GM18499 (cell line): ENCODE data around the gene PEX3.
A peak's percentile ranks its signal among the peaks of the same experiment; 100 is the strongest.
"Not testable (repeated sequence)": the region's sequence is repeated elsewhere in the genome, so short reads cannot be mapped to it uniquely, and the experiment has no call there.

Source experiments
- ATAC-seq: cut with Tn5 transposase; IDR thresholded peaks from one replicate; pipeline ENCODE4 v1.9.1; 2021; ENCODE audit warnings: moderate number of reproducible peaks; ENCODE audit not compliant: insufficient read depth, unreplicated experiment

PEX3 gene

DNA sequence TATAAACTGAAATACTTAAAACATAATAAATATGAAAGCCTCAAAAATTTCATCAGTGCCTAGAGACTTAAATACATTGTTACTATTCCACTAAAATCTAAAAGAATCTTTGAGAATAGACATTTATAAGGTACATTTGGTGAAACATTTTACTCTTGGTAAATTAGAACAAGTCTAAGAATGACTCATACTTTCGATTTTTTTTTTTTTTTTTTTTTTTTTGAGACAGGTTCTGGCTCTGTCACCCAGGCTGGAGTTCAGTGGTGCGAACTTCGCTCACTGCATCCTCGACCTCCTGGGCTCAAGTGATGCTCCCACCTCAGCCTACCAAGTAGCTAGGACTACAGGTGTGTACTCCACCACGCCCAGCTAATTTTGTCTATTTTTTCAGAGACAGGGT, 54.5 kb downstream of the PEX3 start:
- no peak for ATAC-seq

DNA sequence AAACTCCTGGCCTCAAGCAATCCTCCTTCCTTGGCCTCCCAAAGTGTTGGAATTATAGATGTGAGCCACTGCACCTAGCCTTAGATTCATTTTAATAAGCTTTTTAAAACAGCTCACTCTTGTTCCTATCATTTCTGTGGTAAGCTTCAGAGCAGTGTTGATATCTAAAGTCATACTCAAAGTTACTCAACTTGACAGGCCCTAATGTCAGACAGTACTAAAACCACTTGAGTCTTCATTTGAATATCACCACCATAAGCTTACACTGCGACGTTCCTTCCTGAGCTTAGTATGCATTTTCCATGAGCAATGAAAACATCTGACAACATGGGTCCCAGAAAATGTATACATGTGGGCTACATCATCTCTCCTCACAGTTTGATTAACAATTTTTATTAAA, 54.9 kb downstream of the PEX3 start:
- ATAC-seq: no peak

DNA sequence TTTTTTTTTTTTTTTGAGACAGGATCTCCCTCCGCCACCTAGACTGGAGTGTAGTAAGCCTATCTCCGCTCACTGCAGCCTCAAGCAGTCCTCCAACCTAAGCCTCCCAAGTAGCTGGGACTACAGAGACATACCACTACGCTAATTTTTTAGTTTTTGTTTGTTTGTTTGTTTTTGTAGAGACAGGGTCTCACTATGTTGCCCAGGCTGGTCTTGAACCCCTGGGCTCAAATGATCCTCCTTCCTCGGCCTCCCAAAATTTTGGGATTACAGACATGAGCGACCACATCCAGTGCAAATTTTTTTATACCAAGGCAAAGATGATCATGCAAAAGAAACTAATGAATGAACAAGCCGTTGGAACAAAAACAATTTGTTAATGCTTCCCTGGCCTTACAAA, 55.6 kb downstream of the PEX3 start:
- ATAC-seq: no peak

DNA sequence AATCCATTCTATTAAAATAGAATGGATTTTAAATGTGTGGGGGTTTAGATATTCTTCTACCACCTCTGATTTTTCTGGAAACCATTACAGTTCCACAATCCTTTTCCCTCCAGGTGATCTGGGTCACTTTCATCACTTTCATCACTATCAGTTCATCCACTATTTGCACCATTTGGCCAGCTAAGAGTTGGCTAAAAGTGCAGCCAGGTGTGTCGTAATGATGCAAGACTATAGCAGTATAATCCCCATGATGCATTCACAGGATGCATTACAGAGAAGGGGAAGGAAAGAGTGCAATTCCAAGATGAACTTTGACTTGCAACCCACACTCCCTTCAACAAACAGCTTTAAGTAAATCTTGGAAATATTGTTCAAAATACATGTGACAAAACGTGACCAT, 56.0 kb downstream of the PEX3 start:
- ATAC-seq: no peak

DNA sequence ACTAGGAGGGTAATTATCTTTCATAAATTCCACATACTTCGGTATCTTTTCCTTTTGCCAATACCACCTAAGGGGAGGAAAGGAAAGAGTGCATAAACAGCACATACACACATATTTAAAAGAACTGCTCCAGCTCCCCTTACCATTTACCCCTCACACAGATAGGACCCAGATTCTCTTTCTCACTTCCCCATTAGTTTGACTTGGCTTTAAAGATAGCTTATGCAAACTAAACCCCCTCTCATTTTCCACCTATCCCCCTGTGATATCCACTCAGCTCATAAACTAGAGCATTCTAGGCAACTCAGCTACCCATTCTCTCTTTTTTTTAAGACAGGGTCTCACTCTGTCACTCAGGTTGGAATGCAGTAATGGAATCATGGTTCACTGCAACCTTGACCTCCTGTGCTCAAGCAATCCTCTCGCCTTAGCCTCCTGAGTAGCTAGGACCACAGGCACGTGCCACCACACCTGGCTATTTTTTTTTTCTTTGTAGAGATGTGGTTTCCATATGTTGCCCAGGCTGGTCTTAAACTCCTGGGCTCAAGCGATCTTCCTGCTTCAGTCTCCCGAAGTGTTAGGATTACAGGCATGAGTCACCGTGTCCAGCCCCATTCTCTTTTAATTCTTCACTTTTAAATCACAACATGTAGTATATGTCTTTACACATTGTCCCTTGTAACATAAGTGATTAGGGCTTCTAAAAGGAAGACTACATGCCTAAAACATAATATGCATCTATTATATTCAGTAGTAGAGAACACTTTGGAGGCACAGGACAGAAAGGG, 56.9 kb downstream of the PEX3 start:
- ATAC-seq: peak; percentile 52

DNA sequence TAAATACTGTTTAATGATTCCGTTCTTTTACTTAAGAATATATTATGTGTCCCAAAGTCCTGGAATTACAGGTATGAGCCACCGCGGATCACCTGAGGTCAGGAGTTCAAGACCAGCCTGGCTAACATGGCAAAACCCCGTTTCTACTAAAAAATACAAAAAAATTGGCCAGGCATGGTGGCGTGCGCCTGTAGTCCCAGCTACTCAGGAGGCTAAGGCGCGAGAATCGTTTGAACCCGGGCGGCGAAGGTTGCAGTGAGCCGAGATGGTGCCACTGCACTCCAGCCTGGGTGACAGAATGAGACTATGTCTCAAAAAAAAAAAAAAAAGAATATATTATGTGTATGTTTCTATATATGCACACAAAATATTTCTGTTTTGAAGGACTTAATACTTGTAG, 59.7 kb downstream of the PEX3 start:
- not testable (repeated sequence) for ATAC-seq

DNA sequence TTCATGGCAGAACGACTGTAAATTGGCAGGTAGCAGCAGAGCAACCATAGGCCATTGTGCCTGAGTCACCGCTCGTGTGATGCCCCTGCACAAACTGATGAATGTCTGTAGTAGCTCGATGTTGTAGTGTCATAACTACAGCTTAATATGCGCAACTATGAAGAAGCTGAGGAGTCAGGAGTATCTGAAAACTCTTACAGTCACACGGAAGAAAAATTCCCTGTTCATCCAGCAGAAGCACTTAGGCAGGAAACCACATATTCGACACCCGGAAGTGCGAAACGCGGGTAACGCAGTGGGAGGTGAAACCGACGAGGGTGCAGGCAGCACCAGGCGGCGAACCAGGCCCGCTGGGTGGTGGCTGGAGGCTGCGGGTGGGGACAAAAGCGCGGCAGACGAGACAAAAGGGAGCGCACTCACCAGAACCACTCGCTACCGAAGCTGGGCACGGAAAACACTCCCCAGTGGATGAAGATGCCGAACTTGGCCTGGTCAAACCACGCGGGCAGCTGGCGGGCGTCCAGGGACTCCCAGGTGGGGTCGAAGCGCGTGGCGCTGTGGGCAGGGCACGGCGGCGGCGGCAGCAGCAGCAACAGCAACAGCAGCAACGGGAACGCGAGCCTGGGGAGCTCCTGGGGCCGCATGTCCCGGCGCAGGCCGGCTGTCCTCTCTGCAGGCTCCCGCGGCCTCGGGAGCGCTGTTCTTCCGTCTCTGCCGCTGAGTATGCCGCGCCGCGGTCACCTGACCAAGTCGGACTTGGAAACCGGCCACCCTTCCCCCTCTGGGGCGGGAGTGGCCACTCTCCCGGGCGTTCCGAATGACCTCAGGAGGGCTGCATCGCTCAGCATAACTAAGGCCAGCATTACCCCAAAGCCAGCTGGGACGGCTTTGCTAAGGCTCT, 60.6 kb downstream of the PEX3 start, which contains the start of gene FUCA2:
TSS of gene FUCA2 (minus strand) at position 730 of the 901 bp plus-strand sequence. CDS start at position 644, 86 bp downstream.
- no peak for ATAC-seq

DNA sequence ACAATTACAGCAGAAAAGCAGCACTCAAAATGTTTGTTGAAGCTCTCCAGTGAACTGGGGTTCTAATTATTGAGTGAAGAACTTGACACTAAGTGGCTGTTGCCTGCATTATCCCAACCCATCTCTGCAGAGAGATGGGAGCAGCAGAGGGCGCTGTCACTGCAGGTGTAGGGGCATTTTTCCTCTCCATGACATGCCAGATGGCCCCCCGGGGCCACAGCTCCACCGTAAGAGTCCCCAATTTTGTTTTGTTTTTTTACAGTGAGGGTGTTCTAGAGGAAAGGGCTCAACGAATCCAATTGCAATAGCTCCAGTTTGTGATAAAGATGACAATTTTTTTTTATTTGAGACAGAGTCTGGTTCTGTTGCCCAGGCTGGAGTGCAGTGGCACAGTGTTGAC, 62.8 kb downstream of the PEX3 start:
- ATAC-seq: no peak

DNA sequence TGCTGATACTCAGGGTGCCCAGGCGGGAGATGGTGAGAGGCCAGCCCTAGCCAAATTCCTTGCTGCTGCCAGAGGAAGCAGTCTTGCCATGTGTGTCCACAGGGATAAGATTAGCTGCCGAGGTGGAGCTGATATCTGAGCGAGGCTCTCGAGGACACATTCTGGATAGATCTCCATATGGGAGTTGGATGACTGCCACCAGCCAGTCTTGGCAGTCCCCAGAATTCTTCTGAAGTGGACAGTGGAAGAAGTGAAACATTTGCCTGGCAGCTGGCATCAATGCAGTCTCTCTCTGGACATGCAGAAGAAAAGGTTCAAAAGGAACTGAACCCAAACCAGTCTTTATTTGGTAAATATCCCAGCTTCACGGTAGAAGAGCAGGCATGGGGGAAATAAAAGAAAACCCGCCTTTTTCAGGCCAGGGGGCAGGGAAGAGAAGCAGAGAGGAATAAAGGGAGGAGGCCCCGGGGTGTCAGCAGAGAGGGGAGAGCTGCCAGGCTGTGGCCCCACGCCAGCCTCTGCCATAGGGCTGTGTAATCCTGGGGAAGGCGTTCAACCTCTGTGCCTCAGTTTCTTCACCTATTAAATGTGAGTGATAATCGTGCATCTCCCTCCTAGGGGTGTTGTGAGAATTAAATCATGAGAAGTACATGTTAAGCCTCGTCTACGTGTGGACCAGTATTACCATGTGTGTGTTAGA, 64.6 kb downstream of the PEX3 start:
- ATAC-seq: no peak

DNA sequence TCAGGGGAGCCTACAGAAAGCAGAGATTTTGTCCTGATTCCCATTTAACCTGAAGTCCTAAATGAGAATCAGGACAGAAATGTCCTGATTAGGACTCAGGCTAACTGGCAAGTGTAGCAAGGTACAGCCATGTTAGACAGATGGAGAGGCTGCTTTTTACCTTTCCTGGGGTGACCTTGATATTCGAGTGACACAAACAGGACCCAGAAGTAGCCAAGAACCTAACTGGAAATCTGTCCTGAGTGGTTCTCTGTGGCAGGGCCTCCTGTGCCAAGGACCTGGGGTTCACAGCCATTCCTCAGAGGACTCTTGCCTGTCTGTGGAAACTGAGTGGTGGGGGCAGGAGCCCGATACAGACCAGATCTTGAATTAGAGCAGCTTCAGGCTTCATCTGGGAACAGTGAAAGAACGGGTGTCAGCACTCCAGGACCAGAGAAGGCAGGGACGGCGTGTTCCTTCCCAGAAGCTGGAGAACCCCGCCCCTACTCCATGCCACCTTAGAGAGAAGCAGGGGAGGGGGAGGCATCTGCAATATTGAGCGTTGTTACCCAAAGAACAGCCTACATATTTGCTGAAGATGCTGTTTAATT, 65.3 kb downstream of the PEX3 start:
- no peak for ATAC-seq

DNA sequence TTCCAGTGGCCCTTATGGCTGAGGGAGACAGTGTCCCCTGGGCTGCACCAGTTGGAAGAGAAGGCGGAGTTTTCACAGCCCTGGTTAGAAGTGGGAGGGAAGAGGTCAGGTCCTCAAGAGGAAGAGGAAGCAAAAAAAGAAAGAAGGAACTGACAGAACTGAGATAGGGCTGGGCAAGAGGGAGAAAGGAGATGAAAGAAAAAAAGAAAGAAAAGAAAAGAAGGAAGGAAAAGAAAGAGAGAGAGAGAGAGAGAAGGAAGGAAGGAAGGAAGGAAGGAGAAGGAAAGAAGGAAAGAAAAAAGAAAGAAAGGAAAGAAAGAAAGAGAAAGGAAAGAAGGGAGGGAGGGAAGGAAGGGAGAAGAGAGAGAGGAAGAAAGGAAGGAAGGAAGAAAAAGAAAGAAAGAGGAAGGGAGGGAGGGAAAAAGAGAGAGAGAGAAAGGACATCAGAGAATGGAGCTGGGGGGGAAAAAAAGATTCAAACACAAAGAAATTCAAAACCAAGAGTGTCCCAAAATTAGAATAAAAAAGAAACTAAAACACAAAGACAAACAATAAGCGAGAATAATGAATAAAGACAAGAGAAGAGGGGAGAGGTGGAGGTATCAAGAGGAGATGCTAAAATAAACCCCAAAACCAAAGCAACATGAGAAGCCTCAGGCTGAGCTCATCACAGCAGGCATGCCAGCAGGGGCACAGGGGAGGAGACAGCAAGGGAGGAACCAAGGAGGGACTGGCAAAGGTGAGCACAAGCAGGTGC, 66.3 kb downstream of the PEX3 start:
- ATAC-seq: no peak

DNA sequence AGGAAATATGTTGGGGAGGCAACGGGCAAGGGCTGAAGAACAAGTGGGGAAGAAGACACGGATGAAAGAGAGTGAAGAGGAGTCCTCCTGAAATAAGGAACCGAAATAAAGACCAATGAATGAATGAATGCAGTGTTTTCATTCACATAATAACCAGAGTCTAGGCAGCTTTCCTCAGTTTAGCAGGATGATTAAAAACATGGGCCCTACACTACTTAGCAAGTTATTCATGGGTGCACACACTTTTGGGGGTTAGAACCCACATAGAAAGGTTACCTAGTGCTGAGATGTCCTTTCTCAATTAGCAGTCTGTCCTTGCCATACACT, 66.8 kb downstream of the PEX3 start:
- no peak for ATAC-seq

DNA sequence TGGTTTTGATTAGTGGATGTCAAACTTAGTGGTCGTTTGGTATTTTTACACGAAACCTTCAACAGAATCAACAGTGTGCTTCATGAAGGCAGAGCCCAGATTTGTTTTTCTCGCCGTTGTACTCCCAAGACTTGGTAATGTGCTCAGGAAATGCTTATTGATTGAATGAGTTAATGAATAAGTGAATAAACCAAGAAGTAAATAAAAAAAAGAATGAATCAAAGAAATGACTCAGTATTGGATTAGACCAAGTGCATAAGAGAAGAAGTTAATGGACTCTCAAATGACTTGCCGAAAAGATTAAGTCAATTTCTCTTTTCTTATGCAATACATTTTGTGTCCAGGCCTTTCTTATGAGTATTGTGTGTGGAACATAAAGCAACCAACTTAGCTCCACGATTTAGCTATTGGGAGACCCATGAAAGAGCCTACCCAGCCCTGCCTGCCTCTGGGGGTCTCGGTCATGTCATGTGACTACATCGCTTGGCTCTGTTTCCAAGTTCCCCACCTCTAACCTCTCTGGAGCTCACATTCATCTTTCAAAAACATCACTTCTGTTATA, 71.5 kb downstream of the PEX3 start:
- ATAC-seq: no peak

DNA sequence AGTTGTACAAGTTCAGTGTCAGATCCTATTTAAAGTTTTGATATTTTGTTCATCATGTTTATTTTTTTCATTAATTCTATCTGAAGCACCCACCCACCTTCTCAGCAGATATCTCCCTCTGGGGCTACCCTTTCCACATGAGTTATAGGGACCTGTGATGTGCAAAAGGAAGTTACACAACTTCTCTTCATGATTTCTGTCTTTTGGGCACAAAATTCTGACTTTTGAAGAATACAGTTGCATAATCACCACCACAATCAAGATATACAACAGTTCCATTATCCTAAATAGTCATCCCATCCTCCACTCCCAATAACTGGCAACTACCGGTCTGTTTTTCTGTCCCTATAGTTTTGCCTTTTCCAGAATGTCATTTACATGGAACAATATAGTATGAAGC, 74.8 kb downstream of the PEX3 start:
- no peak for ATAC-seq

DNA sequence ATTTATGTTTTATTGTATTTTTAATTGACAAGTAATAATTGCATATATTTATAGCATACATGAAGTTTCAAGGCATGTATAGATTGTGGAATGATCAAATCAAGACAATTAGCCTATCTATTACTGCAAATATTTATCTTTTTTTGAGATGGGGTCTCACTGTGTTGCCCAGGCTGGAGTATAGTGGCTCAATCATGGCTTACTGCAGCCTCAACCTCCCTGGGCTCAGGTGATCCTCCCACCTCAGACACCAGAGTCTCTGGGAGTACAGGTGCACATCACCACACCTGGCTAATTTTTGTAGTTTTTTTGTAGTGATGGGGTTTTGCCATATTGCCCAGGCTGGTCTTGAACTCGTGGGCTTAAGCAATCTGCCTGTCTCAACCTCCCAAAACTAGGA, 77.1 kb downstream of the PEX3 start:
- no peak for ATAC-seq

DNA sequence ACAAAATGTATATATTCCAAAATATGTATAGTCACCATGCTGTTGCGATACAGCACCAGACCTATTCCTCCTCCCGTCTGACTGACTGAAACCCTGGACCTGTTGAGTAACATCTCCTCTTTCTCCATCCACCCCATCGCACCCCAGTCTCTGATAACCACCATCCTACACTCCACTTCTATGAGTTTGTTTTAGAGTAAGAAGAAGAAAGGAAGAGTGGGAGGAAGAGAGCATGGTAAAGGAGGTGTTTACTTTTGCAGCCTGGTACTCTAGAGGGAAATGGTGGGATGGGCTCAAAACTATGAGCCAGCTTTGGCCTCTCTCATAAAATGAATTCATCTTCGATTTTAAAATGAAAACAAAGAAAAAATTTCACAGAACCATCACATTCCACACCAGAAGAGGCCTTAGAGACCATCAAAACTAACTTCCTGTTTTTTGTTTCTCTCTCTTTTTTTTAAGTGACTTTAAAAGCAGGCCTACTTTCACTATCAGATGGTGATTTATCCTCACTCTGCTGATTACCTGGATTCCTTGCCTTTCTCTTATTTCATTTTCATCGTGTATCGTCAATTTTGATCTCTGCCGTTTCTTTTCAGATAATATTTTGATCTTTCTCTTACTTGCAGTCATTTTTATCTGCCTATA, 77.7 kb downstream of the PEX3 start:
- ATAC-seq: peak; percentile 69

DNA sequence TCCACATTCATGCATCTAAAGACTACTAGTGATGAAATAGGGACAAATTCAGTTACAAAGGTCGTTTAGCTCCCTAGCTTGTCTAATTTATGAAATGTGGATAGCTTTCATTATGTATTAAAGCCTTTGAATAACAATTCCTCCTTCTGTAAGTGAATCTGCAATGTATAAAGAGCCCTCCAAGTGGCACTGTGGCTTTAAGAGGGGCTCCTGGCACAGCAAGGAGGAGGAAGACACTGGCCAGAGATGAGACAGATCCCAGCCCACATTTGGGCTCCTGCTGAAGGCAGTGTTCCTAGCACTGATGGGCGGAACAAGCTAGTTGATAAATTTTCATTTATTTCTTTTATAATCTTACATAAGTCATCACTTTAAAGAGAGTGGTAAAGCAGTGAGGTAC, 78.5 kb downstream of the PEX3 start:
- no peak for ATAC-seq

DNA sequence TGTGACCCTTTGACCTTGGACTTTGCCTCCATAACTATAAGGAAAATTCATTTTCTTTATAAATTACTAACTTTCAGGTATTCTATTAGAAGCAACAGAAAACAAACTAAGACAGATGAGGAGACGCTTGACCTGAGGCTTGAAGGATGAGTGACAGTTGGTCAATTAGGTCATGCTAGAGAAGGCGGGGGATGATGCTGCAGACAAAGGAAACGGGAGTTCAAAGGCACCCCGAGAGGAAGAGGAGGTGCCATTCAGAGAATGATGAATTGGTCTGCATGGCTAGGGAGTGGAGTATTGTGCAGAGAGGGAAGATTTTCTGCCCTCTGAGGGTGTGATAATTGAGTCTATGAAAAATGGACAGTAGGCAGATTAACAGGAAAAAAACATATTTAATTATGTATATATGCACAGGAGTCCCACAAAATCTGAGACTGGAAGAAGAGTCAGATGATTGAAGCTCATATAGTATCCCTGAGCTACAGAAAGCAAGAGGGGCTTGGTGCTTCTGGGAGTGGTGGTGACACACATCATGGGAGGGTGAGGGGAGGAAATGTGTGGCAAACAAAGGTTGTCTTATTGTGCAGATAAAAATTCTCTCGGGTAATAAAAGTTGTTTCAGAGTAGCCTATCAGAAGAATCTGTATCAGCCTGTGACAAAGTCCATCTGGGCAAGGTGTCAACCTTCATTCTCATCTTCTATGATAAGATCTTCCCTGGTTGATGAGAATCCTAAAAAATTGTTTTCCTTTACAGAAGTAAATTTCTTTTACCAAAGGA, 81.3 kb downstream of the PEX3 start:
- no peak for ATAC-seq
